Right lobe of liver (tissue), 4 donors: ENCODE data around the gene TEX22.

Source experiments
- CTCF ChIP-seq, 4 donors: fragments of 200-600 bp in 3 of 4; fragments of 450-650 bp in 1 of 4; IDR thresholded peaks; one replicate each; pipeline versions ENCODE4 v1.5.1 to v1.8.0; 2016 to 2022; ENCODE audit warnings: antibody characterized with exemption in 4 of 4, mild to moderate bottlenecking in 2 of 4
- POLR2A ChIP-seq: fragments of 450-650 bp; IDR thresholded peaks from one replicate; pipeline ENCODE4 v1.6.1; 2017; ENCODE audit warnings: antibody characterized with exemption, mild to moderate bottlenecking
- donor health status: DM: no; HTN: no; CAD: no.
- donor health status: DM: no; HTN: no; CAD: no.
- donor health status: DM: no; HTN: yes; CAD: no.

GRCh38 chr14:105425823-105426247 lies 27.5 kb downstream of the TEX22 start:
- TF ChIP-seq CTCF (IDR thresholded peaks at IDR 0.05) (no peak), POLR2A (no peak)
